Panc1 (cell line): ENCODE results near the gene PDS5A. TPM values are rescaled to one million over a fixed set of nuclear protein-coding genes. Genes with fewer than 3 reads are reported as not detected.
"Not testable (repeated sequence)": the region's sequence is repeated elsewhere in the genome, so short reads cannot be mapped to it uniquely, and the experiment has no call there.

Source experiments
- ATAC-seq: fragments of 200-7000 bp; cut with Tn5 transposase; 2 replicates; pipeline ENCODE4 v1.9.1; 2020; ENCODE audit warnings: mild to moderate bottlenecking, moderate library complexity
- BruUV-seq: library from RNA; stranded (reverse); fragments of 400-500 nt; replicated peaks from 2 replicates; lab custom pipeline; 2021; lab: Mats Ljungman, UMichigan
- CTCF ChIA-PET: fragments of 300-600 bp; sonication (Branson Sonifier 250); formaldehyde crosslinking; loops from one replicate; lab custom pipeline; 2022; ENCODE audit warnings: antibody characterized with exemption; lab: Charles Lee
- POLR2A ChIA-PET: fragments of 300-600 bp; sonication (Branson Sonifier 250); formaldehyde crosslinking; loops from one replicate; lab custom pipeline; 2022; ENCODE audit warnings: antibody characterized with exemption; lab: Charles Lee
- DNase-seq: peaks from one replicate; pipeline ENCODE4 v3.0.0-alpha.2; 2010; ENCODE audit warnings: low read depth, low spot score
- H3K27ac ChIP-seq: 2 replicates; pipeline ENCODE4 v1.5.1; 2011; ENCODE audit warnings: mild to moderate bottlenecking, low read length, inconsistent platforms
- H3K27me3 ChIP-seq: fragments of 200-500 bp; sonication (Bioruptor generic); 2 replicates; pipeline ENCODE4 v1.6.0; 2014; ENCODE audit warnings: low read length, inconsistent platforms; ENCODE audit not compliant: control insufficient read depth, insufficient read depth
- H3K36me3 ChIP-seq: fragments of 200-500 bp; sonication (Bioruptor generic); 2 replicates; pipeline ENCODE4 v1.5.1; 2014; ENCODE audit warnings: inconsistent platforms, mild to moderate bottlenecking, low read length, moderate library complexity; ENCODE audit not compliant: control insufficient read depth, insufficient read depth
- H3K4me1 ChIP-seq: 2 replicates; pipeline ENCODE4 v1.5.1; 2011; ENCODE audit warnings: inconsistent platforms, mild to moderate bottlenecking, low read length, moderate library complexity; ENCODE audit not compliant: control insufficient read depth, insufficient read depth
- H3K4me3 ChIP-seq, 2 experiments: 2 replicates each; pipeline ENCODE4 v1.5.1; 2011 to 2012; ENCODE audit warnings: low read depth in 2 of 2, low read length in 2 of 2, mild to moderate bottlenecking in 2 of 2, inconsistent platforms in 1 of 2, moderate library complexity in 1 of 2
- H3K9me3 ChIP-seq: fragments of 200-500 bp; sonication (Bioruptor generic); 2 replicates; pipeline ENCODE4 v1.5.1; 2014; ENCODE audit warnings: low read depth, mild to moderate bottlenecking, inconsistent platforms, low read length, moderate library complexity; ENCODE audit not compliant: control insufficient read depth, insufficient read depth
- CTCF ChIP-seq: fragments of 450-650 bp; IDR thresholded peaks from 2 replicates; pipeline ENCODE4 v1.5.1; 2017; ENCODE audit warnings: mild to moderate bottlenecking
- POLR2AphosphoS5 ChIP-seq: IDR thresholded peaks from 2 replicates; pipeline ENCODE4 v1.6.1; 2012; ENCODE audit warnings: mild to moderate bottlenecking, low read depth, low read length, moderate library complexity
- REST ChIP-seq, 2 experiments: IDR thresholded peaks; 2 replicates each; pipeline ENCODE4 v1.6.1; 2011 to 2012; ENCODE audit warnings: low read depth in 2 of 2, control low read depth in 1 of 2, low read length in 1 of 2, mild to moderate bottlenecking in 1 of 2, moderate library complexity in 1 of 2; ENCODE audit not compliant: insufficient read depth in 1 of 2
- SIN3A ChIP-seq: IDR thresholded peaks from 2 replicates; pipeline ENCODE4 v1.6.1; 2012; ENCODE audit warnings: low read depth, mild to moderate bottlenecking, low read length, moderate library complexity, borderline replicate concordance; ENCODE audit not compliant: insufficient read depth
- TCF7L2 ChIP-seq: IDR thresholded peaks from 2 replicates; pipeline ENCODE4 v1.6.1; 2011; ENCODE audit warnings: mild to moderate bottlenecking, low read depth, low read length, inconsistent platforms
- in situ Hi-C: cut with HindIII; loops from 2 replicates; pipeline ENCODE4 v1.10.0; 2016; ENCODE audit warnings: low sequenced_read_pairs, low pct_unique_long_range_greater_than_20kb
- intact Hi-C: fragments of 100-400 bp; cut with micrococcal nuclease; formaldehyde crosslinking; loops from one replicate; pipeline ENCODE4 v1.10.0; 2022; ENCODE audit not compliant: unreplicated experiment
- total RNA-seq: library from RNA; stranded (reverse); gene quantifications from one replicate; pipeline ENCODE4 v1.2.1, GENCODE V29; 2021; ENCODE audit not compliant: unreplicated experiment

PDS5A gene
- total RNA-seq, 1 experiment from 2014 or later, result 69.2 TPM

- ATAC-seq, DNase-seq, POLR2A ChIA-PET, intact Hi-C loops, H3K9me3 ChIP-seq, BruUV-seq, H3K27ac ChIP-seq, H3K4me1 ChIP-seq, in situ Hi-C loops, H3K27me3 ChIP-seq, H3K36me3 ChIP-seq, H3K4me3 ChIP-seq: not testable (repeated sequence)
- CTCF ChIA-PET, result interaction anchor here (0.6 kb wide), 1 partner anchor 10 kb away, joined by 4 read pairs; no protein-coding TSS in a partner anchor
These were observed 33.5 kb downstream of the PDS5A start for GRCh38 chr4:39944245-39944644.

- no peak for DNase-seq
- POLR2A ChIA-PET, result no interaction called here
- in situ Hi-C loops (no loop called here), intact Hi-C loops (no loop called here)
- Histone ChIP-seq H3K4me3 (no peak overlapping the region), H3K4me1 (peaks cover 4% of the 10 kb centered on the region), H3K27ac (no peak overlapping the region), H3K9me3 (no peaks in the 10 kb centered on the region), H3K27me3 (no peaks in the 10 kb centered on the region), H3K36me3 (no peaks in the 10 kb centered on the region)
- TF ChIP-seq REST (IDR thresholded peaks at IDR 0.05; ENCODE audit: insufficient read depth in 1 of 2, low read depth in 2 of 2, low read length in 1 of 2), result no peak
- no peak for TF ChIP-seq POLR2AphosphoS5
- TF ChIP-seq SIN3A, result no peak
- TF ChIP-seq CTCF, result no peak
- no peak for TF ChIP-seq TCF7L2
- ATAC-seq, result no peak
- no TSS peak for BruUV-seq
- CTCF ChIA-PET, result no interaction called here
These were observed 35.2 kb downstream of the PDS5A start for GRCh38 chr4:39942507-39942906.

GRCh38 chr4:39941682-39942217 lies 36.0 kb downstream of the PDS5A start:
- Histone ChIP-seq H3K4me3 (no peak overlapping the region), H3K36me3 (no peaks in the 10 kb centered on the region), H3K4me1 (peaks cover 4% of the 10 kb centered on the region; the same call in 1 of the 2 replicates), H3K27ac (no peak overlapping the region), H3K27me3 (no peaks in the 10 kb centered on the region), H3K9me3 (no peaks in the 10 kb centered on the region)
- DNase-seq (no peak), ATAC-seq (no peak)
- CTCF ChIA-PET, result no interaction called here
- BruUV-seq, result no TSS peak
- in situ Hi-C loops, result no loop called here
- intact Hi-C loops, result no loop called here
- POLR2A ChIA-PET, result interaction anchor here (0.5 kb wide), 1 partner anchor 54 kb away, joined by 3 read pairs; no protein-coding TSS in a partner anchor
- TF ChIP-seq TCF7L2 (no peak), CTCF (no peak), SIN3A (no peak), POLR2AphosphoS5 (no peak), REST (IDR thresholded peaks at IDR 0.05; ENCODE audit: insufficient read depth in 1 of 2, low read depth in 2 of 2, low read length in 1 of 2) (no peak)
